ENCODE results near the gene HSD17B13. TPM values are rescaled to one million over a fixed set of nuclear protein-coding genes. Genes with fewer than 3 reads are reported as not detected.

HSD17B13 gene
- total and polyA plus RNA-seq, 12 donors = 0.14 to 0.88 (median 0.33) TPM; not detected in 2

GRCh38 chr4:87274803-87275202 lies 47.9 kb downstream of the HSD17B13 start:
- no peaks in the 10 kb centered on the region for H3K9me3 ChIP-seq (replicated peaks in 1 of 3)
- no peak overlapping the region for H3K4me3 ChIP-seq
- intact Hi-C loops (cut with DNase I) = loop anchor here in 1 of 2 donors (10.0 kb wide), 1 partner anchor 190 kb away; no protein-coding TSS in a partner anchor
- H3K36me3 ChIP-seq (replicated peaks in 1 of 2) = no peaks in the 10 kb centered on the region
- H3K27me3 ChIP-seq = no peaks in the 10 kb centered on the region
- H3K27ac ChIP-seq = no peak overlapping the region
- no peaks in the 10 kb centered on the region for H3K4me1 ChIP-seq (replicated peaks in 1 of 2)
- no peak for DNase-seq
- TF ChIP-seq CTCF (IDR thresholded peaks at IDR 0.05) (no peak), POLR2A (IDR thresholded peaks at IDR 0.05) (no peak)

DNA sequence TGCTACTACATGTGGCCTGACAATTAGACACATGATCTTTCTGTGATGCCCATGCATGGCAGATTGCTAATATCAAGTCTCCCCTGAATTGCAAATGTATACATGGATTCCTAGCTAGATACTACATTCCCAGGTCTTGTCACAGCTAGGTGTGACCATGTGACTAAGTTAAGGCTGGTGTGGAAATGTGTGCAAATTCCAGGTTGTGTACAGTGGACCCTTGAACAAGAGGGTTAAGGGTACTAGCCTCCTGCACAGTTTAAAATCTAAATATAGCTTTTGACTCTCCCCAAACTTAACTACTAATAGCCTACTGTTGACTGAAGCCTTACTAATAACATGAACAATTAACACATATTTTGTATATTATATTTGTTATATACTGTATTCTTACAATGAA lies 48.4 kb downstream of the HSD17B13 start:
- no peak for TF ChIP-seq POLR2A (IDR thresholded peaks at IDR 0.05)
- no peak for TF ChIP-seq CTCF (IDR thresholded peaks at IDR 0.05)
- Histone ChIP-seq H3K27ac (no peak overlapping the region), H3K27me3 (no peaks in the 10 kb centered on the region), H3K4me1 (replicated peaks in 1 of 2) (no peaks in the 10 kb centered on the region), H3K4me3 (no peak overlapping the region), H3K9me3 (replicated peaks in 1 of 3) (no peaks in the 10 kb centered on the region), H3K36me3 (replicated peaks in 1 of 2) (no peaks in the 10 kb centered on the region)
- intact Hi-C loops (cut with DNase I) = loop anchor here in 1 of 2 donors (10.0 kb wide), 1 partner anchor 190 kb away; no protein-coding TSS in a partner anchor
- DNase-seq = no peak

- H3K36me3 ChIP-seq (replicated peaks in 1 of 2) = no peaks in the 10 kb centered on the region
- TF ChIP-seq POLR2A (IDR thresholded peaks at IDR 0.05) = no peak
- TF ChIP-seq CTCF (IDR thresholded peaks at IDR 0.05) = no peak
- no peak overlapping the region for H3K27ac ChIP-seq
- no peak overlapping the region for H3K4me3 ChIP-seq
- H3K4me1 ChIP-seq (replicated peaks in 1 of 2) = no peaks in the 10 kb centered on the region
- no peaks in the 10 kb centered on the region for H3K27me3 ChIP-seq
- no peaks in the 10 kb centered on the region for H3K9me3 ChIP-seq (replicated peaks in 1 of 3)
- intact Hi-C loops (cut with DNase I) = loop anchor here in 1 of 2 donors (10.0 kb wide), 1 partner anchor 194 kb away; no protein-coding TSS in a partner anchor
- no peak for DNase-seq
- 72 to 80% (median 74%) methylated on average over 6 to 7 of the region's 7 CpGs for WGBS, 4 donors
These were observed 51.9 kb downstream of the HSD17B13 start for GRCh38 chr4:87270825-87271224.

DNA sequence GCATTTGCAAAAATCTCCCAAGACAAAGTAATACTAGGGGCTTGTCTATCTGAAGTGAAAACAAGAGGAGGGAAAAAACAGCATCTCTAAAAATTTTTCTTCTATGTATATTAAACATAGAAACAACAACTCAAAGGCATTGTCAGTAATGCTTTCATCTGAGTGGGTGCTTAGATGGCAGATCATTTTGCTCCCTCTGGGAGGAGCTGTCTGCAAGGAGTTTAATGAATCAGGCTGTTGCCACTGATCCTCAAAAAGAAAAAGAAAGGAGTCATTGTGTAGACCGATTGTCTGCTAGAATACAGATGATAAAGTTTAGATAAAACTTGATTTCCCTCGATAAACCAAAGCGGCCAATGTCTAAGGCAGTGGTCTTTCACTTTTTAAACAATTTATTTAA lies 52.5 kb downstream of the HSD17B13 start:
- 46 to 53% (median 50%) methylated on average over 3 of the region's 3 CpGs for WGBS, 4 donors
- Histone ChIP-seq H3K27me3 (no peaks in the 10 kb centered on the region), H3K36me3 (replicated peaks in 1 of 2) (no peaks in the 10 kb centered on the region), H3K4me3 (no peak overlapping the region), H3K27ac (no peak overlapping the region), H3K4me1 (replicated peaks in 1 of 2) (no peaks in the 10 kb centered on the region), H3K9me3 (replicated peaks in 1 of 3) (no peaks in the 10 kb centered on the region)
- DNase-seq = peak; percentile 13 to 59 (median 22)
- TF ChIP-seq POLR2A (IDR thresholded peaks at IDR 0.05) = no peak
- TF ChIP-seq CTCF (IDR thresholded peaks at IDR 0.05) = peak; percentile 25 to 67 (median 55)
- intact Hi-C loops (cut with DNase I) = loop anchor here in 1 of 2 donors (10.0 kb wide), 1 partner anchor 195 kb away; no protein-coding TSS in a partner anchor
